Dedifferentiated amniotic fluid mesenchymal stem cell (primary cell): ENCODE data around the gene OR10A5.
"Not testable (repeated sequence)": the region's sequence is repeated elsewhere in the genome, so short reads cannot be mapped to it uniquely, and the experiment has no call there.

Experiments
- DNase-seq: peaks from one replicate; pipeline ENCODE4 v3.0.0-alpha.2; 2016; ENCODE audit errors: extremely low spot score

OR10A5 gene

GRCh38 chr11:6876325-6876724, 30.8 kb downstream of the OR10A5 start, which contains the start of gene OR10A4:
Gene OR10A4, plus strand, starts transcription at chr11:6876625. Its CDS starts 23 bp downstream, at chr11:6876648.
- no peak for DNase-seq

- no peak for DNase-seq
Observed at GRCh38 chr11:6876914-6877313, 31.4 kb downstream of the OR10A5 start.

- no peak for DNase-seq
Observed at GRCh38 chr11:6882751-6883150, 37.3 kb downstream of the OR10A5 start.

GRCh38 chr11:6887711-6888110, 42.2 kb downstream of the OR10A5 start:
- not testable (repeated sequence) for DNase-seq

GRCh38 chr11:6888830-6889229, 43.3 kb downstream of the OR10A5 start:
- no peak for DNase-seq

- no peak for DNase-seq
Observed at GRCh38 chr11:6889835-6890234, 44.4 kb downstream of the OR10A5 start.

GRCh38 chr11:6892400-6892799, 46.9 kb downstream of the OR10A5 start, which contains the start of gene OR2D2:
Gene OR2D2, minus strand, starts transcription at chr11:6892500. Its CDS starts 0 bp downstream, at chr11:6892500.
- DNase-seq, result no peak

- DNase-seq, result no peak
Observed at GRCh38 chr11:6894097-6894496, 48.6 kb downstream of the OR10A5 start.

- no peak for DNase-seq
Observed at GRCh38 chr11:6895010-6895409, 49.5 kb downstream of the OR10A5 start.
